Measurements from ENCODE around the gene GPR87. TPM values are rescaled to one million over a fixed set of nuclear protein-coding genes. Genes with fewer than 3 reads are reported as not detected.

The GPR87 gene
- total RNA-seq, 1 experiment from 2014 or later, result 15.5 TPM

DNA sequence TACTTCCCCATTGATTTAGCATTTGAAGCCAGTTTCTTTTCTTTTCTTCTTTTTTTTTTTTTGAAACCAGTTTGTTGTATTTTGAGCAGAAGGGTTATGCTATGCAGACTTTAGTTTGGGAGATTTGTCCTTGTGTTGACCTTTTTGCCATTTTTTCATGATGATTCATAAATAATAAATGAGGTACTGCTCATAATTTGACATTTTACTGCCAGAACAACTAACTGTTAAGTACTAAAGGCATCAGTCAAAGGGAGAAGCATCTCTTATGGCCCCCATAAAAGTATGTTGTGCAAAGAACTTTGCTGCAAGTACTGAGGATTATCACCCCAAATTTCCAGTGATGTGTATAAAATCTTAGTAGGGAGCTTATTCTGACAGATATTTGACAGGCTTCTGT lies 1.7 kb upstream of the GPR87 start:
- Histone ChIP-seq H2AFZ (no peak overlapping the region), H3F3A (ENCODE audit: insufficient read depth, low read depth) (peaks cover 23% of the 10 kb centered on the region; the same call in 1 of the 2 replicates), H4K20me1 (ENCODE audit: insufficient read depth) (no peaks in the 10 kb centered on the region), H3K27ac (peak overlapping the region; percentile 93), H3K79me2 (ENCODE audit: low read depth) (peaks cover 30% of the 10 kb centered on the region), H3K27me3 (ENCODE audit: insufficient read depth, low read depth) (no peaks in the 10 kb centered on the region), H3K9me3 (ENCODE audit: insufficient read depth, low read depth) (no peaks in the 10 kb centered on the region), H3K9me2 (ENCODE audit: insufficient read depth) (no peaks in the 10 kb centered on the region), H3K4me3 (no peak overlapping the region), H3K4me2 (peak overlapping the region; percentile 30), H3K4me1 (replicated peaks; ENCODE audit: insufficient read depth) (peaks cover 58% of the 10 kb centered on the region), H3K36me3 (ENCODE audit: low read depth) (no peaks in the 10 kb centered on the region)
- no peak for DNase-seq
- CTCF ChIA-PET, result interaction anchor here (0.5 to 0.7 kb wide), 2 partner anchors 13 to 14 kb away, joined by 3 read pairs; no protein-coding TSS in a partner anchor
- POLR2A ChIA-PET (ENCODE audit: unreplicated experiment), result no interaction called here
- TF ChIP-seq, protein P1, sequence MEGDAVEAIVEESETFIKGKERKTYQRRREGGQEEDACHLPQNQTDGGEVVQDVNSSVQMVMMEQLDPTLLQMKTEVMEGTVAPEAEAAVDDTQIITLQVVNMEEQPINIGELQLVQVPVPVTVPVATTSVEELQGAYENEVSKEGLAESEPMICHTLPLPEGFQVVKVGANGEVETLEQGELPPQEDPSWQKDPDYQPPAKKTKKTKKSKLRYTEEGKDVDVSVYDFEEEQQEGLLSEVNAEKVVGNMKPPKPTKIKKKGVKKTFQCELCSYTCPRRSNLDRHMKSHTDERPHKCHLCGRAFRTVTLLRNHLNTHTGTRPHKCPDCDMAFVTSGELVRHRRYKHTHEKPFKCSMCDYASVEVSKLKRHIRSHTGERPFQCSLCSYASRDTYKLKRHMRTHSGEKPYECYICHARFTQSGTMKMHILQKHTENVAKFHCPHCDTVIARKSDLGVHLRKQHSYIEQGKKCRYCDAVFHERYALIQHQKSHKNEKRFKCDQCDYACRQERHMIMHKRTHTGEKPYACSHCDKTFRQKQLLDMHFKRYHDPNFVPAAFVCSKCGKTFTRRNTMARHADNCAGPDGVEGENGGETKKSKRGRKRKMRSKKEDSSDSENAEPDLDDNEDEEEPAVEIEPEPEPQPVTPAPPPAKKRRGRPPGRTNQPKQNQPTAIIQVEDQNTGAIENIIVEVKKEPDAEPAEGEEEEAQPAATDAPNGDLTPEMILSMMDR (conservative IDR thresholded peaks at IDR 0.05), result no peak
- TF ChIP-seq EZH2 (IDR thresholded peaks at IDR 0.05; ENCODE audit: low read depth), result no peak
- intact Hi-C loops (cut with micrococcal nuclease; ENCODE audit: unreplicated experiment), result no loop called here
- no TSS peak for BruUV-seq (replicated peaks)

DNA sequence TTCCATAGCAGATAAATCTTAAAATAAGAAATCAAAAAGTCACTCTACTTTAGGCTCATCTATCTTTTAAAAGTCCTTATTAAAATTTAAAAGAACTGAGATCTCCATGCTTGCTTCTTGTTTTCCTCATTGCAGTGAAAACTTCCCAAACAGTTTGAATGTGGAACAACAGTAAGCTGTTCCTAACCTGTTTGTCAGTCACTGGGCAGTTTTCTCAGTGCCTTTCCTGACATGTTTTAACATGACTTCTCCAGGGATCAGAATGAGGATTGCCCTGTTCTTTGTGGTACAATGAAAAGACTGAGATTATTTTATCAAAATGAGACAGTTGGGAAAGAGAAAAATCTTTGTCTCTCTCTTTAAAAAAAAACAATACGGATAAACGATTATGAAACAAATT lies 774 bp downstream of the GPR87 start:
- Histone ChIP-seq H3K4me1 (replicated peaks; ENCODE audit: insufficient read depth) (peaks cover 52% of the 10 kb centered on the region), H2AFZ (no peak overlapping the region), H3K27ac (peak overlapping the region; percentile 93), H3K79me2 (ENCODE audit: low read depth) (peaks cover 38% of the 10 kb centered on the region), H3K4me3 (peak overlapping the region; percentile 57), H3K27me3 (ENCODE audit: insufficient read depth, low read depth) (no peaks in the 10 kb centered on the region), H3K36me3 (ENCODE audit: low read depth) (no peaks in the 10 kb centered on the region), H3K4me2 (peak overlapping the region; percentile 79), H4K20me1 (ENCODE audit: insufficient read depth) (no peaks in the 10 kb centered on the region), H3K9me3 (ENCODE audit: insufficient read depth, low read depth) (no peaks in the 10 kb centered on the region), H3K9me2 (ENCODE audit: insufficient read depth) (no peaks in the 10 kb centered on the region), H3F3A (ENCODE audit: insufficient read depth, low read depth) (peaks cover 23% of the 10 kb centered on the region; the same call in 1 of the 2 replicates)
- intact Hi-C loops (cut with micrococcal nuclease; ENCODE audit: unreplicated experiment), result loop anchor here (1.0 kb wide), 1 partner anchor 11 kb away; no protein-coding TSS in a partner anchor
- TF ChIP-seq EZH2 (IDR thresholded peaks at IDR 0.05; ENCODE audit: low read depth), result no peak
- TF ChIP-seq, protein P1 (conservative IDR thresholded peaks at IDR 0.05), result no peak
- CTCF ChIA-PET, result no interaction called here
- POLR2A ChIA-PET (ENCODE audit: unreplicated experiment), result no interaction called here
- no TSS peak for BruUV-seq (replicated peaks)
- DNase-seq, result no peak

DNA sequence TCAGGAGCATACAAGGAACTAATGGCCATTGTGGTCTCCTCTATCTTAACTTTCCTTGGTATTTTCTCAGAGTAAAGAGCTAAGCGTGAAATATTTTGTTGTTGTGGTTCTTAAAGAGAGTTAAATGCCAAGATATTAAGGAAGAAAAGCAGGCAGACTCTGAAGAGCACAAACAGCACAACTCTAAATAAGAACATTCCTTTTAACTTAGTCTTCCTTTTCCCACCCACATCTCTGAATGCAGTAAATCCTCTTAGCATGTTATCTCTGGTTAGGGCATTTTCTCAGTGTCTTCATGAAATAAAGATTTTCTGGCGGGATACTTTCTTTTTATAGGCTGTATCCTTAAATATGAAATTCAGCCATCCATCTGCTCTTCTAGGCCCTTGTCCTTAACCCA lies 1.5 kb downstream of the GPR87 start:
- no peaks in the 10 kb centered on the region for H4K20me1 ChIP-seq (ENCODE audit: insufficient read depth)
- no peaks in the 10 kb centered on the region for H3K36me3 ChIP-seq (ENCODE audit: low read depth)
- H3K79me2 ChIP-seq (ENCODE audit: low read depth), result peaks cover 45% of the 10 kb centered on the region
- H3K27ac ChIP-seq, result peak overlapping the region; percentile 93
- no peaks in the 10 kb centered on the region for H3K9me2 ChIP-seq (ENCODE audit: insufficient read depth)
- H3F3A ChIP-seq (ENCODE audit: insufficient read depth, low read depth), result peaks cover 23% of the 10 kb centered on the region; the same call in 1 of the 2 replicates
- TF ChIP-seq EZH2 (IDR thresholded peaks at IDR 0.05; ENCODE audit: low read depth), result no peak
- TF ChIP-seq, protein P1 (conservative IDR thresholded peaks at IDR 0.05), result no peak
- intact Hi-C loops (cut with micrococcal nuclease; ENCODE audit: unreplicated experiment), result no loop called here
- ChIA-PET CTCF (interaction anchor here (0.5 kb wide), 1 partner anchor 29 kb away, joined by 3 read pairs; no protein-coding TSS in a partner anchor), POLR2A (ENCODE audit: unreplicated experiment) (interaction anchor here (0.8 kb wide), 1 partner anchor 10 kb away, joined by 3 read pairs; no protein-coding TSS in a partner anchor)
- peak in 1 of 2 experiments; percentile 55 for DNase-seq
- no peaks in the 10 kb centered on the region for H3K9me3 ChIP-seq (ENCODE audit: insufficient read depth, low read depth)
- peaks cover 55% of the 10 kb centered on the region for H3K4me1 ChIP-seq (replicated peaks; ENCODE audit: insufficient read depth)
- H2AFZ ChIP-seq, result 0 out of 2 replicates have a peak overlapping the region, but pooled peaks have one; percentile 3
- no peaks in the 10 kb centered on the region for H3K27me3 ChIP-seq (ENCODE audit: insufficient read depth, low read depth)
- H3K4me2 ChIP-seq, result peak overlapping the region; percentile 79
- no TSS peak for BruUV-seq (replicated peaks)
- H3K4me3 ChIP-seq, result peak overlapping the region; percentile 57

Measured in PC-9 (cell line).